ENCODE measurements around the gene FOSL2.

FOSL2 gene

DNA sequence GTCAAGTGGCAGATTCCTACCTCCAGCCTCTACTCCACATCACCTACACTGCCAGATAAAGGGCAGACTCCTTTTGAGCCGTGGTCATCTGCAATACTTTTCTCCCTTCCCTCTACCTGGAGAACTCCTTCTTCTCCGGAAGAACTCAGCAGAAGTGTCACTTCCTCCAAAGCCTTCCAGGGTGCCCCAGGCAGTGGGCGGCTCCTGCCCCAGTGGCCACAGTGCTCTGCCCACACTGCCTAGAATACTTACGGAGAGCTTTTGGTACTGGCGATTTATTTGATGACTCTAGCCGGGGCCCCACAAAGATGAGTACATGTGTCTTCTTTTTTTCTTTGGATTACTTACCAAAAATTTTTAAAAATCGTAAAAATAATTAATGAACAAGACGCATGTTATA lies 39.7 kb downstream of the FOSL2 start:
- Histone ChIP-seq H3K27me3 (no peaks in the 10 kb centered on the region), H3K4me3 (no peak overlapping the region), H3K27ac (no peak overlapping the region), H3K9me3 (no peaks in the 10 kb centered on the region), H3K36me3 (peaks cover 0 to 9% (median 6%) of the 10 kb centered on the region in 3 donors), H3K4me1 (peaks cover 0 to 4% (median 0%) of the 10 kb centered on the region in 4 donors)
- TF ChIP-seq, protein P1, sequence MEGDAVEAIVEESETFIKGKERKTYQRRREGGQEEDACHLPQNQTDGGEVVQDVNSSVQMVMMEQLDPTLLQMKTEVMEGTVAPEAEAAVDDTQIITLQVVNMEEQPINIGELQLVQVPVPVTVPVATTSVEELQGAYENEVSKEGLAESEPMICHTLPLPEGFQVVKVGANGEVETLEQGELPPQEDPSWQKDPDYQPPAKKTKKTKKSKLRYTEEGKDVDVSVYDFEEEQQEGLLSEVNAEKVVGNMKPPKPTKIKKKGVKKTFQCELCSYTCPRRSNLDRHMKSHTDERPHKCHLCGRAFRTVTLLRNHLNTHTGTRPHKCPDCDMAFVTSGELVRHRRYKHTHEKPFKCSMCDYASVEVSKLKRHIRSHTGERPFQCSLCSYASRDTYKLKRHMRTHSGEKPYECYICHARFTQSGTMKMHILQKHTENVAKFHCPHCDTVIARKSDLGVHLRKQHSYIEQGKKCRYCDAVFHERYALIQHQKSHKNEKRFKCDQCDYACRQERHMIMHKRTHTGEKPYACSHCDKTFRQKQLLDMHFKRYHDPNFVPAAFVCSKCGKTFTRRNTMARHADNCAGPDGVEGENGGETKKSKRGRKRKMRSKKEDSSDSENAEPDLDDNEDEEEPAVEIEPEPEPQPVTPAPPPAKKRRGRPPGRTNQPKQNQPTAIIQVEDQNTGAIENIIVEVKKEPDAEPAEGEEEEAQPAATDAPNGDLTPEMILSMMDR (IDR thresholded peaks at IDR 0.05), result no peak
- intact Hi-C loops (cut with DNase I; ENCODE audit: low total_unique reads), result no loop called here
- peak in 1 of 2 donors; percentile 60 for DNase-seq

DNA sequence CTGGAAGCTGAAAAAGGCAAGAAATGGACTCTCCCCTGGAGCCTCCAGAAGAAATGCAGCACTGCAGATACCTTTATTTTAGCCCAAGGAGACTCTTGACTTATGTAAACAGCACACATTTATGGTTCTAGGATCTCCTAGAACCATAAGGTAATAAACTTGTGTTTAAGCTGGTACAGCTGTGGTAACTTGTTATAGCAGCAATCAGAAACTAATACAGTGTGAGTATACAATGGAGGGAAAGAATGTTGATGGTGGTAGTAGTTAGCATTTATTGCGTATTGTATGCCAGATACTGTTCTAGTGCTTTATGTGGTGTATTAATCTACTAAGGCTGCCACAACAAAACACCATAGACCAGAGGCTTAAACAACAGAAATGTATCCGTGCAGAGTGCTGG lies 40.6 kb downstream of the FOSL2 start:
- no peak overlapping the region for H3K4me3 ChIP-seq
- H3K27ac ChIP-seq, result no peak overlapping the region
- intact Hi-C loops (cut with DNase I; ENCODE audit: low total_unique reads), result no loop called here
- DNase-seq, result no peak
- TF ChIP-seq, protein P1 (IDR thresholded peaks at IDR 0.05), result no peak
- no peaks in the 10 kb centered on the region for H3K27me3 ChIP-seq
- H3K36me3 ChIP-seq, result peaks cover 0 to under 1% (median under 1%) of the 10 kb centered on the region in 3 donors
- H3K4me1 ChIP-seq, result peaks cover 0 to 4% (median 0%) of the 10 kb centered on the region in 4 donors
- H3K9me3 ChIP-seq, result no peaks in the 10 kb centered on the region

- Histone ChIP-seq H3K27ac (no peak overlapping the region), H3K4me1 (peaks cover 0 to 4% (median 0%) of the 10 kb centered on the region in 4 donors), H3K27me3 (no peaks in the 10 kb centered on the region), H3K36me3 (no peaks in the 10 kb centered on the region), H3K9me3 (no peaks in the 10 kb centered on the region), H3K4me3 (no peak overlapping the region)
- intact Hi-C loops (cut with DNase I; ENCODE audit: low total_unique reads), result no loop called here
- peak in 1 of 2 donors; percentile 60 for DNase-seq
- TF ChIP-seq, protein P1 (IDR thresholded peaks at IDR 0.05), result no peak
Measured at GRCh38 chr2:28433935-28434599, 41.4 kb downstream of the FOSL2 start.

GRCh38 chr2:28434600-28434989 lies 41.9 kb downstream of the FOSL2 start:
- intact Hi-C loops (cut with DNase I; ENCODE audit: low total_unique reads), result no loop called here

DNA sequence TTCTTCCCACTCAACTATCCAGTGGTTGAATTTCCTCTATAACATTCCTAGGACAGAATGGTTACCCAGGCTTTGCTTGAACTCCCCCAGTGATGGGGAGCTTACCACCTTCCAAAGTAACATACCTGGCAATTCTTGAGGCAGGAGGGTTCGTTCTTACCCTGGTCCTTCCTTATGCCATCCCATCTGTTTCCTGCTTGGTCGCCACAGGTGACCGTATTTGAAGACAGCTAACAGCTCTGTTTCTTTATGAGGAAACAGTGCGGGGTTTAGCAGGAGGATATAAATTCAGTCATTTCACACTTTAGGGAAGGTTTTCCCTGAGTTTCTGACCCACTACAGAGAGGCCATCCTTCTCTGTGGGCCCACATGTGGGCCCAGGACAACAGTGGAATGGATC lies 42.6 kb downstream of the FOSL2 start:
- TF ChIP-seq, protein P1 (IDR thresholded peaks at IDR 0.05), result no peak
- no peak overlapping the region for H3K27ac ChIP-seq

More at GRCh38 chr2:28434600-28434989, 41.9 kb downstream of the FOSL2 start:
- peak in 1 of 2 donors; percentile 57 for DNase-seq
- no peak overlapping the region for H3K4me3 ChIP-seq
- H3K27me3 ChIP-seq, result no peaks in the 10 kb centered on the region
- H3K4me1 ChIP-seq, result peaks cover 0 to 4% (median 0%) of the 10 kb centered on the region in 4 donors
- H3K36me3 ChIP-seq, result no peaks in the 10 kb centered on the region
- H3K9me3 ChIP-seq, result no peaks in the 10 kb centered on the region
- no peak overlapping the region for H3K27ac ChIP-seq
- TF ChIP-seq, protein P1 (IDR thresholded peaks at IDR 0.05), result no peak

More for the DNA sequence above, 42.6 kb downstream of the FOSL2 start:
- intact Hi-C loops (cut with DNase I; ENCODE audit: low total_unique reads), result no loop called here
- peaks cover 0 to 4% (median 0%) of the 10 kb centered on the region in 4 donors for H3K4me1 ChIP-seq
- no peak overlapping the region for H3K4me3 ChIP-seq
- peaks cover 0 to 4% of the 10 kb centered on the region in 2 donors for H3K27me3 ChIP-seq
- no peaks in the 10 kb centered on the region for H3K9me3 ChIP-seq
- no peaks in the 10 kb centered on the region for H3K36me3 ChIP-seq
- DNase-seq, result no peak

Data from tibial artery (tissue), 4 donors.